ENCODE measurements around the gene ILKAP.

The ILKAP gene

DNA sequence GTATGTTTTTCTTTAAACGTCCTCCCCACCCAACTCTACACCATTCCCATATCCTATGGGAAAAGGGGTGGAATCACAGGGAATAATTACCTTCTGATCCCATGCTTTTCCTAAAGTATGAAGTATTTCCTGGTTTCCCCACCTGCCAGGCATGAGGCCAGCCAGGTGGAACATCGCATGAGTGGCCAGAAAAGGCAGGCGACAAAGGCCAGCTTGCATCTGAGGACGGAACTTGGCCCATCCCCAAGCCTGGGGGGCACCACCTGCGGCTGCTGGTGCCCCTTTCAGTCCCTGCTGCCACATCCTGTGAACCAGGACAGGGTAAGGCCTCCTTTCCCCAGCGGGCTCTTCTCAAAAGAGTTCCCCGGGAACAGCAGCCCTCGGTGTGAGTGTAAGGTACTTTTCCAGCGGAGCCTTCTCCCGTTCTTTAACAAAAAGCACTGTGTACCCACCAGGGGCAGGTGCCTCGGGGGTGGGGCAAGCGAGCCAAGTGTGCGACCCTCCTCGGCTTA lies 45.9 kb downstream of the ILKAP start:
- H3K4me1 Mint-ChIP-seq: peaks cover 7% of the 10 kb centered on the region
- no peaks in the 10 kb centered on the region for H3K9me3 Mint-ChIP-seq
- H3K36me3 Mint-ChIP-seq: no peaks in the 10 kb centered on the region
- no peak overlapping the region for H3K27ac Mint-ChIP-seq
- no peak overlapping the region for H3K4me3 Mint-ChIP-seq
- ATAC-seq (no peak), DNase-seq (ENCODE audit: low spot score in 2 of 2) (no peak)

DNA sequence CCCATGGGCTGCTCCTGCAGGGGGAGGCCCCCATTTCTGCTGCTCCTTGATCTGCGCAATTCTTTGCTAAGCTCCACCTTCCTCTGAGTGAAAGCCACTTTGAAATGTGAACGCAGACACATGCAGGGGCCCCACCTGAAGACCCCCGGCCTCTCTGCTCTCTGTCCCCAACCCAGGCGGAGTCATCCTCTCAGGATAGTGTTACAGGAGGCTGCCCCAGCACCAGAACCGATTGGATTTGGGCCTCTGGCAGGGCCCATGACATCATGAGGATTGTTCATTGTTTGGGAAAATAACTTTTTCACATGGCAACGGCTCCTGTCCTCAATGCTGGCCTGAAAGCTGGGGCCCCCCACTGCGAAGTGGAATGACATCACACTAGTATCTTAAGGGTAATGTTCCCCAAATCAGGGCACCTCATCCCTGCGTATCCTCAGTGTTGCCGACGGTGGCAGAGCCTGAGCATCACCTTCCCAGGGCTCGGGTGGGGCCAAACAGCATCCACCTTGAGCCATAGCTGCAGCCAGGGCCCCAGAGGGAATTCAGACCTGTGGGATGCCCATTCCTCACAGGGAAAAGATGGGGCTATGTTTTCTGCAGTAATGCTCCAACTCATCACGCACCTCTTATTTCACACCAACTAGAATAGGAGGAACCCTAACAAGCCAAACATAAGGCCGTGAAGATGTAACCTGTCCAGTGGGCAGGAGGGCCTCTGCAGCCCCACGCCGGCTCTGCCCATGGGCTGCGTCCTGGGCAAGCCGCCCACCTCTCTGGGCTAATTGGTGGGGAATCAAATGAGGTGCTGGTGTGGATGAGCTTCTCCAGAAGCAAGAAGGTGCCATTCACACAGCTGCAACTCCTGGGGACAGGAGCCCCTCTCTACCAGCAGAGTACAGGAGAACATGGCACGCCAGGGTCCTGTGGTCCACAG lies 47.5 kb downstream of the ILKAP start:
- Mint-ChIP-seq H3K36me3 (no peaks in the 10 kb centered on the region), H3K27ac (no peak overlapping the region), H3K9me3 (no peaks in the 10 kb centered on the region), H3K4me1 (peaks cover 7% of the 10 kb centered on the region), H3K4me3 (no peak overlapping the region)
- DNase-seq (ENCODE audit: low spot score in 2 of 2): no peak
- no peak for ATAC-seq

DNA sequence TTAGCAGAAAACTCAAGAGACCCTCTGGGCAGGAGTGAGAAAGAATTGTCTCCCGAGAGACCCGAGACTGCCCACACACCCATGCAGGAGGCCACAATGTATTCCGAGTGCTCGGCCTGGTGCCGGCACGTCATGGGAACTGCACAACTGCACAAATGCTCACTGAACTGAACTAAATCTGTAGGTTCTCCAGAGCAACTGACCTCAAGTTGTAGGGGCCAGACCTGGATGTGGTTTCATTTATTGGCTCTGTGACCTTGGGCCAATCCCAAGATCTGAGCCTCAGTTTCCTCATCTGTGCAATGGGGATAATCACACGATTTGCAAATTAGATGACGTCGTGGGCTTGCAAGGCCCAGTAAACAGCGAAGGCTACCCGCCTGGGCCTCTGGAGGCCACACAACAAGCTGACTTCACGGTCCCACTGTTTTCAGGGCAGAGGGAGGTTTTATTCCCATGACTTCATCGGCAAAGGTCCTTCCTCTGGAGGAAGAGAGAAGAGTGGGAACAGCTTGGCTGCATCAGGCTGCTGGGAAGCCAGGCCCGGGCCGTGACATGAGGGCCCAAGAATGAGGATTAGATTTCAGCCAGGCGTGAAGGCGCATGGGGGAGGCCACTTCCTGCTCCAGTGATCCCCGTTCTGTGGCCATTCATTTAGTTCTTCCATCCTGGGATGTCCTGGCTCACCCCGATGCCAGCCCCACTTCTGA lies 48.3 kb downstream of the ILKAP start:
- no peaks in the 10 kb centered on the region for H3K9me3 Mint-ChIP-seq
- no peak overlapping the region for H3K4me3 Mint-ChIP-seq
- DNase-seq (ENCODE audit: low spot score in 2 of 2) (no peak), ATAC-seq (no peak)
- H3K4me1 Mint-ChIP-seq: peaks cover 7% of the 10 kb centered on the region
- H3K27ac Mint-ChIP-seq: no peak overlapping the region
- H3K36me3 Mint-ChIP-seq: no peaks in the 10 kb centered on the region

DNA sequence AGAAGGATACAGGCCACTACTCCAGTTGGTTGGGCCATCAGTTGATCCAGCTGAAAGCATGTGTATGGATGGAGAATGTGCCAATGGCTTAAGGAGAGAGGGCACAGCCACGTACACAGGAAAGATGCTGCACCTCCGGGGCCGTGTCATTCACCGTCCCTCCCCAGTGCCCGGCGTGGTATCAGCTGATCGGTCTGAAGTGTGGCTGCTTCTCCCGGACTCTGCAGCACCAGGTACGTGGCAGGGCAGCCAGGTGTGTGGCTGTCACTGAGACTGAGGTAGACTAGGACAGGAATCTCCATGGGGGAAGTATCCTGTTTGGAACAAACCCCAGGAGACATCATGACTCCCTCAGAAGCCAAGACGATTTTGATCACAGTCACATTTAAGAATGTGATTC lies 48.9 kb downstream of the ILKAP start:
- H3K9me3 Mint-ChIP-seq: no peaks in the 10 kb centered on the region
- H3K36me3 Mint-ChIP-seq: no peaks in the 10 kb centered on the region
- no peak overlapping the region for H3K4me3 Mint-ChIP-seq

DNA sequence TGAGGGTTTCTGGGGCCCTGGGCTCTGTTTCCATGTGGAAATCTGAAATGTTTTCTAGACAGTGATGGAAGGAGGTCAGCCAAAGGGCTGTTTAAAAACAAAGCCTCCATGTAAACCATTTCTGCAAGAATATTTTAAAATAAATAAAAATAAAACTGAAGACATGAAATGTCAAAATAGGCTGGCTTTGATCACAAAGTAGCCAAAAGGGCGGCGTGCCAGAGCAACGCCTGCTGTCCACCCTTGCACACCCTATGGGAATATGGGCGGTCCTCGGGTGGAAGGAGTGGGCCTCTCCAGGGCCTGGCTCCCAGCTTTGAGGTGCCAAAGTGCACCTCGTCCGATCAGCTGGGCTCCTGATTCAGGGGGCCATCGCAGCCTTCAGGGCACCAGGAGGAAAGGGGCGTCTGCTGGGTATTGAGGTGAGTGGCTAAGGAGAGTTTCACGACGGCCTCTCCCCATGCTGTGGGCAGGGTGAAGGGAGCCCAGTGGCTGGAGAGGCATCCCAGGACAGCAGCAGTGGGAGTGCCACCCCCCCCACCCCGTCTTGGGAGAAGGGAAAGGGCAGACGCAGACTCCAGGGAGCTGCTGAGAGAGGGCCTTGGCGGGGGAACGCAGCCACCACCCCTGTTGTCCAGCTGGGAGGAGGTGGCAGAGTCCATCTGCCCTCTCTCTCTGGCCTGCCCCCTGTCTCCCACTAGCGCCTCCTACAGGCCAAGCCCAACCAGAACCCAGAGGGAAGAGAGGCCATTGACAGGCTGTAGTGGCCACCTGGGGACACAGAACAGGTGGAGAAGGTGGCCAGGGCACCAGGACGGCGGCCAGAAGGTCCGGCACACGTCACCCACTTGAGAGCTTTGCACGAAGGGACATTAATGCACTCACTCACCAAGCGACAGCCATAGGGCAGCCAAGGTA lies 50.5 kb downstream of the ILKAP start:
- Mint-ChIP-seq H3K9me3 (no peaks in the 10 kb centered on the region), H3K4me1 (no peaks in the 10 kb centered on the region), H3K36me3 (no peaks in the 10 kb centered on the region), H3K27ac (no peak overlapping the region), H3K4me3 (no peak overlapping the region)
- DNase-seq (ENCODE audit: low spot score in 2 of 2) (no peak), ATAC-seq (no peak)

More for the DNA sequence above, 48.9 kb downstream of the ILKAP start:
- Mint-ChIP-seq H3K27ac (no peak overlapping the region), H3K4me1 (peaks cover 6% of the 10 kb centered on the region)
- DNase-seq (ENCODE audit: low spot score in 2 of 2) (no peak), ATAC-seq (no peak)

DNA sequence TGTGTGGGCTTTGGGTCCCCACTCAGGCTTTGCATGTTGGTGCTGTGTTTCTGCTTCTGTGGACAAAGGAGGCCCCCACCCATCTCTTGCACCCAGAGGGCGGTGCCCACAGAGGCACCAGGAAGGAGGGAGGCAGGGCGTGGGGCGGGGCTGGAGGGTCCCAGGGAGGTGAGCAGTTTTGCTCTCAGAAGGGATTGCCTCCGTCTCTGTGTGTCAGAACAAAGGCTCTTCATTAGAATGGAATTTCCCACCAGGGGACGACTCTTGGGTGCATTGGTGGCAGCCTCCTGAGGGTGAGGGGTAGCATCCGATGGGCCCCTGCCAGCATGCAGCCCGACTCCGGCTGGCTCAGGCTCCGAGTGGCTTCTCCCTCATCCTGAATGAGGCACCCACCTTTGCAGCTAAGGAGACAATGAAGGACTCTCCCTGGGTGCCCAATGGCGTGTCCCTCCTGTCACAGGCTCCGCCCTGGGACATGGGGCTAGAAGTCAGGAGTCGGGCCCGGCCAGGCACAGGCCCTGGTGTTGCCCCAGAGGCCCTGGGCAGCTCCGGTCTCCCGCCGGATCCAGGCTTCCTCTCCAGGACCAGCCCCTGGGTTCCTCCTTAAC lies 51.8 kb downstream of the ILKAP start:
- no peaks in the 10 kb centered on the region for H3K9me3 Mint-ChIP-seq
- H3K4me1 Mint-ChIP-seq: no peaks in the 10 kb centered on the region
- H3K36me3 Mint-ChIP-seq: no peaks in the 10 kb centered on the region
- H3K27ac Mint-ChIP-seq: no peak overlapping the region
- ATAC-seq: no peak
- DNase-seq (ENCODE audit: low spot score in 2 of 2): no peak
- H3K4me3 Mint-ChIP-seq: no peak overlapping the region

DNA sequence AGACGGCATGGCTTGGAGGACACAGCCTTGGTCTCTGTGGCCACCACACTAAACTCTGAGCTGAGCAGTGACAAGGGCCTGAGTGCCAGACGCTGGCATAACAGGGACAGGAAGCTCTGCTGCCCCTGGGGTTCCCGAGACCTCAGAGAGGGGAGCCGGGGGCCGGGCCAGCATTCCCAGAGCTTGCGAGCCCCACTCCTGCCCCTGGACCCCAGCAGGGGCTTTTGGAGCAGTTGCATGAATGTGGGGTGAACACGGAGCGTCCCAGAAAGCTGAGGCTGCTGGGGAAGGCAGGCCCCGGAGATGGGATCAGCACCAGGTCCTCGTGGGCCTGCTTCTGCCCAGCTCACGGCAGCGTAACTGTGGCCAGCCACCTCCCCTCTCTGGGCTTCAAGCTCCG lies 52.3 kb downstream of the ILKAP start:
- Mint-ChIP-seq H3K36me3 (no peaks in the 10 kb centered on the region), H3K4me1 (no peaks in the 10 kb centered on the region), H3K27ac (no peak overlapping the region), H3K9me3 (no peaks in the 10 kb centered on the region), H3K4me3 (no peak overlapping the region)
- DNase-seq (ENCODE audit: low spot score in 2 of 2) (no peak), ATAC-seq (no peak)

DNA sequence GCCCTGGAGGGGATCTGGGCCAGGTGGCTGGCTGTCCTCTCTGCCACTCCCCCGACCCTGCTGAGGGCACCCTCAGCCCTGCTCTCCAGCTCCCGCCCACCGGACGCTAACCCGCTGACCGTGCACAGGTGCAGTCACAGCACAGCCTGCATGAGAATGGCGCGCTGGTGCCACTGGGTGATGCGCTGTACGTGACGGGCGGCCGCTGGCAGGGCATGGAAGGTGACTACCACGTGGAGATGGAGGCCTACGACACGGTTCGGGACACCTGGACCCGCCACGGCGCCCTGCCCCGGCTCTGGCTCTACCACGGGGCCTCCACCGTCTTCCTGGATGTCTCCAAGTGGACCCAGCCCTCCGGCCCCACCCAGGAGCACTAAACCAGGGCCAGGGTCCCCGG lies 52.8 kb downstream of the ILKAP start:
- no peaks in the 10 kb centered on the region for H3K4me1 Mint-ChIP-seq
- no peaks in the 10 kb centered on the region for H3K9me3 Mint-ChIP-seq
- DNase-seq (ENCODE audit: low spot score in 2 of 2): no peak
- H3K4me3 Mint-ChIP-seq: no peak overlapping the region
- H3K36me3 Mint-ChIP-seq: no peaks in the 10 kb centered on the region
- H3K27ac Mint-ChIP-seq: no peak overlapping the region
- no peak for ATAC-seq

DNA sequence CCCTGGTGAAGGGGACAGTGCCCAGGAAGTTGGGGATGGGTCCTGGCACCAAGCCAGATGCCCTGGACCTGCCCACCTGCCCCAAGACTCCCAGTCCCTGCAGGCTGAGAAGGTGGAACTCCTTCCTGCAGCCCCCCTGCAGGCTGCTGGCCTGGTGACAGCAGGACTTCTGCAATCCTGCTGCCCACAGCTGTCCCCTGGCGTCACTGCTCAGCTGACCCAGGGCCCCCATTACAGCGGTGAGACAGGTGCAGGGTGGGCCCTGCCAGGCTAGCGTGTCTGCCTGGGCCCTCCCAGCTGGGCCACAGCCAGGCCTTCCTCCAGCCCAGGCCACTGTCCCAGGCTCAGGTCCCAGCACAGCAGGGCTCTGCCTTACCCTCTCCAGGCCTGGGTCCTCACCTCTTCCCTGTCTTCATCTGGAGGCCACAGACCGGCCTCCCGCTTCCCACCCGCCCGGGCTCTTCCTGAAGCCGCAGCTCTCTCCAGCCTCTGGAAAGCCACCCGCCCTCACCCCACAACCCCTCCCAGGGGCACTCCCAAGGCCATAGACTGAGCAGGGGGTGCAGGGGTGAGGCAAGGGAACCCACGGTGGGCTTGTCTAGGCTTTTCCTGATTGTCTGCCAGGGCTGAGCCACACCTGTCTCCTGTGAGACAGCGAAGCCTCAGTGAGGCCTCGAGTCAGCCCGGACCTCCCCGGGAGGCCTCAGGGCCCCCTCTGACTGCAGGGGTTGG lies 53.5 kb downstream of the ILKAP start:
- no peaks in the 10 kb centered on the region for H3K9me3 Mint-ChIP-seq
- H3K27ac Mint-ChIP-seq: no peak overlapping the region
- no peak for DNase-seq (ENCODE audit: low spot score in 2 of 2)
- no peaks in the 10 kb centered on the region for H3K4me1 Mint-ChIP-seq
- no peaks in the 10 kb centered on the region for H3K36me3 Mint-ChIP-seq
- no peak for ATAC-seq
- H3K4me3 Mint-ChIP-seq: no peak overlapping the region

DNA sequence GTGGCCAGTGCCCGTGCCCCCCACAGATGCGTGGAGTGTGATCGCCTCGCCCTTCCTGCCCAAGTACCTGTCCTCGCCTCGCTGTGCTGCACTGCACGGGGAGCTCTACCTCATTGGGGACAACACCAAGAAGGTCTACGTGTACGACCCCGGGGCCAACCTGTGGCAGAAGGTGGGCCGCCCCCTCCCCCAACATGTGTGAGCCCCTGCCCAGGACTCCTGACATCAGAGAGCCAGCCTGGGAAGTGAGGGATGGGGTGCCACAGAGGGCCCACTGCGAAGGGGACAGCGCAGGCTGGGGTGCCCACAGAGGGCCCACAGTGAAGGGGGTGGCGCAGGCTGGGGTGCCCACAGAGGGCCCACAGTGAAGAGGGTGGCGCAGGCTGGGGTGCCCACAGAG lies 54.5 kb downstream of the ILKAP start:
- H3K4me1 Mint-ChIP-seq: peaks cover 2% of the 10 kb centered on the region

DNA sequence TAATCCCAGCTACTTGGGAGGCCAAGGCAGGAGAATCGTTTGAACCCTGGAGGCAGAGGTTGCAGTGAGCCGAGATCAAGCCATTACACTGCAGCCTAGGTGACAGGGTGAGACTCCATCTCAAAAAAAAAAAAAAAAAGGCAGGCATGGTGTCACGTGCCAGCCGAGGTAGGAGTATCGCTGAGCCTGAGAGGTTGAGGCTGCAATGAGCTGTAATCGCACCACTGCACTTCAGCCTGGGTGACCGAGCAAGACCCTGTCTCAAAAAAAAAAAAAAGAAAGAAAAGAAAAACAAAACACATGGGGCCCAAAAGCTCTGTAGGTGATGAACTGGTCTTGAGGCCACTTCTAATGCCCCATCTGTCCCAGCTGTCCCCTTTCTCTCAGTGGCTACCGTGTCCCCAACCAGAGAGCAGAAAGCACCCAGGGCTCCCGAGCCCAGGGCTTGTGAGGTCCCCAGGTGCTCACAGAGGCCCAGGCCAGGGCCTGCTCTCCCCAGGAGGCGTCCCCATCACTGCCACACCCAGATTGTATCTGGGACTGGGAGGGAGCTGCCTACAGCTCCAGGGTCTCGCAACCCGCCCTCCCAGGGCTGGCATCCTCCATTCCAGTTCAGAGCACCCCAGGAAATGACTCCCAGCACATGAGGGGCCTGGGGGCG lies 56.5 kb downstream of the ILKAP start:
- Mint-ChIP-seq H3K4me1 (peaks cover 8% of the 10 kb centered on the region), H3K36me3 (no peaks in the 10 kb centered on the region), H3K9me3 (no peaks in the 10 kb centered on the region), H3K4me3 (no peak overlapping the region), H3K27ac (no peak overlapping the region)
- no peak for ATAC-seq
- no peak for DNase-seq (ENCODE audit: low spot score in 2 of 2)

More for the DNA sequence above, 54.5 kb downstream of the ILKAP start:
- ATAC-seq (no peak), DNase-seq (ENCODE audit: low spot score in 2 of 2) (no peak)
- Mint-ChIP-seq H3K4me3 (no peak overlapping the region), H3K27ac (no peak overlapping the region), H3K36me3 (no peaks in the 10 kb centered on the region), H3K9me3 (no peaks in the 10 kb centered on the region)

DNA sequence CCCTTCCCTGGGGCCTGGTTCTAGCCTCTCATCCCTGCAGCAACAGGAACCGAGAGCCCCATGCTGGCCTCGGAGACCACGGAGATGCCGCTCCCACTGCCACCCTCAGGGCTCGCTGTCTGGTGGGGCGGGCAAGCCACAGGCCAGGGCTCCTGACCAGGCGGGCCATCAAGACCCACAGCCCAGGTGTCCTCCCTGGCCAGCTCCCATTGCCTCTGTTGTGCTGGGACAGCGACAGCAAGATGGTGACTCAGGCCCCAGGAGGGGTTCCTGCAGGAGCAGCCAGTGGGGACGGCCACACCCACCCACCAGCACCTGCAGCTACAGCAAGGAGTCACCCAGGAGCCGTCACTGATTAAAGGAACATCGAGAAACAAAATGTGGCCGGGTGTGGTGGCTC lies 57.6 kb downstream of the ILKAP start:
- DNase-seq (ENCODE audit: low spot score in 2 of 2): no peak
- Mint-ChIP-seq H3K27ac (no peak overlapping the region), H3K4me1 (peaks cover 16% of the 10 kb centered on the region), H3K36me3 (no peaks in the 10 kb centered on the region), H3K9me3 (no peaks in the 10 kb centered on the region), H3K4me3 (no peak overlapping the region)
- ATAC-seq: no peak

DNA sequence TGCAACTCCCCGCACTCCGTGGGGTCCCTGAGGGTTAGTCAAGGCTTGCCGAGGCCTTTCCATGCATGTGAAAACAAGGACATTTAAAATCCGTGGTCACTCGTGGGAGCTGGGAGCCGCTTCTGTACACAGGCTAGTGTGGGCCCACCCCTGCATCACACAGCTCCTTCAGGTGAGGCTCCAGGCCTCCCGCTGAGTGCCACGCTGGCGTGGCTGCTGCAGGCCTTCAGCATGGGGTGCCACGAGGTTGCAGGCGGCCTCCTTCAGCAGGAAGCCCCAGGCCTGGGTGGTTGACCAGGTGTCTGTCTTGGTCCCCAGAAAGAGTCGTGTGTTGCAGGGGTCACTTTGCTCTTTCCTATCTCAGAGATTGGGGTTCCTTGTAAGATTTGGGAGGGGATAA lies 58.4 kb downstream of the ILKAP start:
- H3K4me1 Mint-ChIP-seq: peaks cover 16% of the 10 kb centered on the region
- DNase-seq (ENCODE audit: low spot score in 2 of 2): no peak
- no peak overlapping the region for H3K27ac Mint-ChIP-seq
- H3K36me3 Mint-ChIP-seq: no peaks in the 10 kb centered on the region
- no peak for ATAC-seq
- H3K9me3 Mint-ChIP-seq: no peaks in the 10 kb centered on the region
- H3K4me3 Mint-ChIP-seq: no peak overlapping the region

DNA sequence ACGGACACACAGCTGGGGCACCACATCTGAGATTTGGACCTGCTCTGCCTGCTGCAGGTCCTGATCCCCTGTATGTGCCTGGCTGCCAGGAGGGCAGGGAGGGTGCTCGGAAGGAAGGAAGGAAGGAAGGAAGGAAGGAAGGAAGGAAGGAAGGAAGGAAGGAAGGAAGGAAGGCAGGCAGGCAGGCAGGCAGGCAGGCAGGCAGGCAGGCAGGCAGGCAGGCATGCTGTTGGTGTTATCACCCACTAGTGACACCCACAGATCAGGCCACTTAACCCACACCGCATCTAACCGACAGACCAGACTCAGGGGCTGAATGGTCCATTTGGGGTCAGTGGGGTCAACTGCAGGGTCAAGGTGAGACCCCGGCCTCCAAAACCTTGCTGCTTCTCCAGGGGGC lies 59.2 kb downstream of the ILKAP start:
- peak overlapping the region; percentile 46 for H3K27ac Mint-ChIP-seq
- ATAC-seq: no peak
- H3K36me3 Mint-ChIP-seq: no peaks in the 10 kb centered on the region

More for the DNA sequence above, 59.2 kb downstream of the ILKAP start:
- no peak for DNase-seq (ENCODE audit: low spot score in 2 of 2)
- H3K9me3 Mint-ChIP-seq: no peaks in the 10 kb centered on the region
- peaks cover 16% of the 10 kb centered on the region for H3K4me1 Mint-ChIP-seq
- H3K4me3 Mint-ChIP-seq: no peak overlapping the region

All from stimulated activated effector memory CD8-positive, alpha-beta T cell treated with anti-CD3 and anti-CD28 coated beads, Interleukin-12 subunit alpha, Interleukin-12 subunit beta, amount 100 ng/mL, for 72 hours (primary cell).